HG03521 (cell line): Measurements from ENCODE around the gene SPSB3.
A peak's percentile ranks its signal among the peaks of the same experiment; 100 is the strongest.

ENCODE experiments used
- ATAC-seq: cut with Tn5 transposase; IDR thresholded peaks from one replicate; pipeline ENCODE4 v1.9.1; 2021; ENCODE audit warnings: mild to moderate bottlenecking, moderate library complexity; ENCODE audit not compliant: unreplicated experiment

SPSB3 gene

GRCh38 chr16:1775846-1776671, 6.3 kb downstream of the SPSB3 start:
- no peak for ATAC-seq

GRCh38 chr16:1775006-1775845, 7.1 kb downstream of the SPSB3 start:
- ATAC-seq, result no peak

GRCh38 chr16:1774448-1774780, 8.0 kb downstream of the SPSB3 start:
- ATAC-seq, result no peak

GRCh38 chr16:1773703-1774447, 8.5 kb downstream of the SPSB3 start:
- no peak for ATAC-seq

- ATAC-seq, result peak; percentile 47
Measured at GRCh38 chr16:1772908-1773702, 9.3 kb downstream of the SPSB3 start, which contains the start of gene MRPS34. Gene MRPS34, minus strand, starts transcription at chr16:1773134. Its CDS starts 15 bp downstream, at chr16:1773119.

GRCh38 chr16:1772362-1772907, 9.9 kb downstream of the SPSB3 start, which contains the start of gene EME2:
Gene EME2, plus strand, starts transcription at chr16:1772810. Its CDS starts 418 bp downstream, at chr16:1773228.
- ATAC-seq, result peak; percentile 2

- no peak for ATAC-seq
Measured at GRCh38 chr16:1771864-1772361, 10.5 kb downstream of the SPSB3 start.

GRCh38 chr16:1771188-1771863, 11.0 kb downstream of the SPSB3 start, which contains the start of gene NME3:
Gene NME3, minus strand, starts transcription at chr16:1771543. Its CDS starts 9 bp downstream, at chr16:1771534.
- ATAC-seq, result no peak

- ATAC-seq, result no peak
Measured at GRCh38 chr16:1770328-1771187, 11.8 kb downstream of the SPSB3 start.

GRCh38 chr16:1769402-1770300, 12.7 kb downstream of the SPSB3 start:
- ATAC-seq, result no peak

- no peak for ATAC-seq
Measured at GRCh38 chr16:1768767-1769401, 13.5 kb downstream of the SPSB3 start.

GRCh38 chr16:1768061-1768766, 14.2 kb downstream of the SPSB3 start:
- no peak for ATAC-seq

GRCh38 chr16:1767116-1767994, 15.0 kb downstream of the SPSB3 start:
- ATAC-seq, result no peak

- ATAC-seq, result no peak
Measured at GRCh38 chr16:1766701-1767100, 15.7 kb downstream of the SPSB3 start.

- ATAC-seq, result no peak
Measured at GRCh38 chr16:1766231-1766630, 16.1 kb downstream of the SPSB3 start.
